Omental fat pad (tissue), 4 donors: ENCODE data around the gene SGPL1. TPM values are rescaled to one million over a fixed set of nuclear protein-coding genes. Genes with fewer than 3 reads are reported as not detected.

Experiments
- ATAC-seq: fragments of 150-250 bp; one replicate; pipeline ENCODE4 v1.9.1; 2016; ENCODE audit warnings: mild to moderate bottlenecking, moderate library complexity; ENCODE audit not compliant: low FRiP score
- DNase-seq: peaks from one replicate; pipeline ENCODE4 v3.0.0-alpha.2; 2019; ENCODE audit warnings: low spot score
- total RNA-seq, 4 donors: library from RNA; depleted of rRNA; stranded (reverse); fragments of >200 nt; gene quantifications; one replicate each; pipeline ENCODE4 v1.1.0, GENCODE V29; 2016
- TF ChIP-seq, protein P1 (sequence below), 3 donors: fragments of 450-650 bp; IDR thresholded peaks; one replicate each; pipeline ENCODE4 v1.5.1; 2016 to 2017; ENCODE audit warnings: antibody characterized with exemption in 3 of 3, mild to moderate bottlenecking in 3 of 3, moderate library complexity in 2 of 3

SGPL1 gene
- total RNA-seq, 4 donors from 2014 or later: 27.8 to 35.3 (median 30.2) TPM

DNA sequence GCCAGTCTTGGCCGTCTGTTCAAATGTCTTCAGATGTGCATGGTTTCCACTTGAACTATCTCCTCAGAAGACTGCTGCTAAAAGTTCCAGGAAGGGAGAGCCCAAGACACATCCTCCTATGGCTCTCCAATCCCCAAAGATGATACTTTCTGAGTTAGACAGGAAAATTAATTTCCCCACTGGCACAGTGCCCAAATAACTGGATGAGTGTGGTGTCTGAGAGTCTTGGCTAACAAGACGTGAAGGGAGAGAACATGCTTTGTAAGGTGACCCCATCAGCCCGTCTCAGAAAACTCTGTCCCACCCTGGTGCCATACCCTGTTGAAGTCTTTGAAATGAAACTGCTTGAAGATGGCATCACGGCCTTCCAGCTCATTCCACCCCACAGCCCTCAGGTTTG, 69.7 kb downstream of the SGPL1 start:
- TF ChIP-seq, protein P1, sequence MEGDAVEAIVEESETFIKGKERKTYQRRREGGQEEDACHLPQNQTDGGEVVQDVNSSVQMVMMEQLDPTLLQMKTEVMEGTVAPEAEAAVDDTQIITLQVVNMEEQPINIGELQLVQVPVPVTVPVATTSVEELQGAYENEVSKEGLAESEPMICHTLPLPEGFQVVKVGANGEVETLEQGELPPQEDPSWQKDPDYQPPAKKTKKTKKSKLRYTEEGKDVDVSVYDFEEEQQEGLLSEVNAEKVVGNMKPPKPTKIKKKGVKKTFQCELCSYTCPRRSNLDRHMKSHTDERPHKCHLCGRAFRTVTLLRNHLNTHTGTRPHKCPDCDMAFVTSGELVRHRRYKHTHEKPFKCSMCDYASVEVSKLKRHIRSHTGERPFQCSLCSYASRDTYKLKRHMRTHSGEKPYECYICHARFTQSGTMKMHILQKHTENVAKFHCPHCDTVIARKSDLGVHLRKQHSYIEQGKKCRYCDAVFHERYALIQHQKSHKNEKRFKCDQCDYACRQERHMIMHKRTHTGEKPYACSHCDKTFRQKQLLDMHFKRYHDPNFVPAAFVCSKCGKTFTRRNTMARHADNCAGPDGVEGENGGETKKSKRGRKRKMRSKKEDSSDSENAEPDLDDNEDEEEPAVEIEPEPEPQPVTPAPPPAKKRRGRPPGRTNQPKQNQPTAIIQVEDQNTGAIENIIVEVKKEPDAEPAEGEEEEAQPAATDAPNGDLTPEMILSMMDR (IDR thresholded peaks at IDR 0.05): no peak
- no peak for ATAC-seq
- no peak for DNase-seq

- no peak for ATAC-seq
- no peak for DNase-seq
- TF ChIP-seq, protein P1 (IDR thresholded peaks at IDR 0.05): no peak
Measured at GRCh38 chr10:70885931-70886903, 70.5 kb downstream of the SGPL1 start.

- DNase-seq: no peak
- ATAC-seq: no peak
- TF ChIP-seq, protein P1 (IDR thresholded peaks at IDR 0.05): no peak
Measured at GRCh38 chr10:70886921-70887665, 71.3 kb downstream of the SGPL1 start.

DNA sequence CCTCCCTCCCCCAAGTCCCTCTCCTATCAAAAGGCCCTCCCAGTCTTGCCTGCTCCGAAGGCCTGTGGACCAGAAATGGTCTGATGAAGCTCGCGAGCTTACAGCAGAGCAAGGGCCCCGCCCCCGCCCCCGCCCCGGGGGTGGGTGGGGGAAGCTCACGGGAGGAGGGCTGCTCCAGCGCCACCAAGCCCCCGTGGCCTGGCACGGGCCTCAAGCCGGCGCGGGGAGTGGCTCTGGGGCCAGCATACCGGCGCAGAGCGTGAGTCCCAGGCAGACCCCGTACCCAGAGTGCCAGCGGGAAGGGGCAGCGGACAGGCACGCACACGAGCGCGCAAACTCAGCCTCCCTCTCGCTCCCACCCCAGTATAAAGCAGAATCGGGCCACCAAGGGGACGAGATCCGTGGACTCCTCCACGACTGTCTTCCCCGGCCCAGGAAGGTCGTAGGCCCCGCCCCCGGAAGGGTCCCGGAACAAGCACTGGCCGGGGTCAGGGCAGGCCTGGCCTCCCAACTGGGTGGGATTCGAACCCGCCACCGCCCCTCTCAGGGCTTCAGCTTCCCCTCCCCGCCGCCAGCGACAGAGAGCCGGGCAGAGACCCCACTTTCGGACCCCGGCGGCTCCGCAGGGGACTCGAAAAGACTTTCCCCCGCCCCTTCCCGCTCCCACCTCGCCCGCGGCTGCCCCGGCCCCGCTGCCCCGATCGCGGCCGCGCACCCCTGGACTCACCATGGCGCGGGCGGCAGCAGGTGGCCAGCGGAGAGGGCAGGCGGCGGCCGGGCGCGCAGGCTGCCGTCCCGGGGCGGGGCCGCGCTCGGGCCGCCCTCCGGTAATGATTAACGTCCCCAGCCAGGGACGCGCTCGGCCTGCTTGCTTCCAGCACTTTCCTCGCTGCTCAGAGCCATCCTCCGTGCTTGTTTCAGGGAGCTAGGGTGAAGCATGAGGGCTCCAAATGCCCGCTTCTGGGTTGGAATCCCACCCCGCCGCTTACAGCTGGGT, 72.4 kb downstream of the SGPL1 start, which contains the start of gene PCBD1:
Gene PCBD1 (minus strand): TSS at position 762 of the 997 bp plus-strand sequence. CDS start 32 bp downstream, at position 730.
- DNase-seq: peak; percentile 36
- peak; percentile 87 for ATAC-seq

GRCh38 chr10:70889291-70889690, 73.5 kb downstream of the SGPL1 start:
- DNase-seq (no peak), ATAC-seq (no peak)
- TF ChIP-seq, protein P1 (IDR thresholded peaks at IDR 0.05): no peak

More for the DNA sequence above, 72.4 kb downstream of the SGPL1 start, which contains the start of gene PCBD1:
- TF ChIP-seq, protein P1 (IDR thresholded peaks at IDR 0.05): no peak

DNA sequence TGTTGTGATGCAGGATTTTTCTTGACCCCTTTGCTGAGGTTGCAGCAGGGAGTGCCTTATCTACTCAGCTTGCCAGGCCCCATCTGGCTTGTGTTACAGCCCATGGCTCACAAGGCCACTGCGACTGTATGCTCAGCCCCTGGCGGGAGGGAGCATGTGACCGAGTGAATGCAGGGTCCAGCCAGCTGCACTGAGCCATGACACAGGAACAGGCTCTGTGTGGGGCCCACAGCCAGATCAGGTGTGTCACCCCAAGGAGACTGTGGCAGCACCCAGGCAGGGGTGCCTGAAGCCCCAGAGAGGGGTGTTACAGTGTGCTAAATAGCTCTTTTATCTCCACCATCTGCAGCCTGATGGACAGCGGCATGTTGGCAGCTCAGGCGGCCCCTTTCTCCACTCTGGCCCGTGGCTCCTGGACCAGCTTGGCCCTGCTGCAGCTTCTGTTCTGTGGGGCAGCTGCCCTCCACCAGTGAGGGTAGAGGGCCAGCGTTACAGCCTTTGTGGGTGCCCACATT, 75.2 kb downstream of the SGPL1 start:
- ATAC-seq (no peak), DNase-seq (no peak)
- TF ChIP-seq, protein P1 (IDR thresholded peaks at IDR 0.05): no peak
